ENCODE data around the gene ABCC9. TPM values are rescaled to one million over a fixed set of nuclear protein-coding genes. Genes with fewer than 3 reads are reported as not detected.

The ABCC9 gene
- total RNA-seq, 2 donors from 2014 or later, result 0.04 TPM; not detected in 1

DNA sequence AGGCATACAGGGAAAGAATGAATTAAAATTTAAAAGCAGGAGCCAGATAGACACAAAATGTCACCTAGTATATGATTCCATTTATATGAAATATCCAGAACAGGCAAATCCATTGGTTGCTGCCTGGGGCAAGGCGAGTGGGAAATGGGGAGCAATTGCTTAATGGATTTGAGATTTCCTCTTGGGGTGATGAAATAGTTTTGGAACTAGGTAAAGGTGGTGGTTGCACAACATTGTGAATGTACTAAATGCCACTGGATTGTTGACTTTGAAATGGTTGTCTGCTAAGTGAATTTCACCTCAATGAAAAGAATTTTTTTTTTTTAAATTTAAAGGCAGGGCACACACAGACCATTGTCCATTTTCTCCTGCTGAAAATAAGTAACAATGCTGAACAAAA, 61.9 kb downstream of the ABCC9 start:
- H3K4me3 Mint-ChIP-seq, result no peak overlapping the region
- no peaks in the 10 kb centered on the region for H3K4me1 Mint-ChIP-seq
- H3K27ac Mint-ChIP-seq, result no peak overlapping the region
- no peak for ATAC-seq (replicated peaks)
- no peaks in the 10 kb centered on the region for H3K36me3 Mint-ChIP-seq (ENCODE audit: low read depth)
- peaks cover 22% of the 10 kb centered on the region for H3K27me3 Mint-ChIP-seq
- H3K9me3 Mint-ChIP-seq, result no peaks in the 10 kb centered on the region

DNA sequence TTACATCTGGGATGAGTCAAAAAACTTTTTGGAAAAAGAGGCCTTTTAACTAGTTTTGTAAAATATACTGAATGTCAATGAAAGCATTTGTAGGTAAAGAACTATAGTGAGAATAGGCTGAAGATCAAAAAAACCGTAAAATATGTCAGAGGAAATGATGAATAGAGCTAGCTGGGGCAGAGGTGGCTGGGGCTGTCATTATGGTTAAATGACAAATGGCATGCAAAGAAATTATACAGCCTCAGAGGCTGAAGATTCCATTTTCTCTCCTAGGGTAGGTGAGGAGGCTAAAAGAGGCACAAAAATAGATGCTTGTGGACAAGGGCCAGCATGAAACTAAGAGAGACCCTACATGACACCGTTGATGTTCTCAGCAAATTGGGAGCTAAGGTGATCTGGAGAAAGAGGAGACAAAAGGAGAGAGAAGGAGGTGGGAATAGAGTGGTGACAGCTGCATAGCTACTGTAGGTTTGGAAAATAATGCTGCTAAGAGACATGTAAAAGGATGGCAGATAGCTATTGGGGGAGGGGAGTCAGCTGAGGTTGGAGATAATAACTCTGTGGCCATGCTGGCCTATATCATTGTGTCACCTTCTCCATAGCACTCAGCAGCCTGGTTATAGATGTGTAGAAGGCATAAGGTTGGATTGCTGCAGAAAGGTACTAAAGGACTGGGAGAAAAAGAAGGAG, 63.8 kb downstream of the ABCC9 start:
- no peaks in the 10 kb centered on the region for H3K9me3 Mint-ChIP-seq
- no peak overlapping the region for H3K4me3 Mint-ChIP-seq
- H3K36me3 Mint-ChIP-seq (ENCODE audit: low read depth), result no peaks in the 10 kb centered on the region
- no peaks in the 10 kb centered on the region for H3K4me1 Mint-ChIP-seq
- no peak for ATAC-seq (replicated peaks)
- no peak overlapping the region for H3K27ac Mint-ChIP-seq
- H3K27me3 Mint-ChIP-seq, result peaks cover 24% of the 10 kb centered on the region

GRCh38 chr12:21865846-21866245, 75.4 kb downstream of the ABCC9 start:
- no peaks in the 10 kb centered on the region for H3K9me3 Mint-ChIP-seq
- H3K4me1 Mint-ChIP-seq, result no peaks in the 10 kb centered on the region
- ATAC-seq (replicated peaks), result no peak
- H3K27me3 Mint-ChIP-seq, result peaks cover 7% of the 10 kb centered on the region
- H3K4me3 Mint-ChIP-seq, result no peak overlapping the region
- no peaks in the 10 kb centered on the region for H3K36me3 Mint-ChIP-seq (ENCODE audit: low read depth)
- H3K27ac Mint-ChIP-seq, result no peak overlapping the region

DNA sequence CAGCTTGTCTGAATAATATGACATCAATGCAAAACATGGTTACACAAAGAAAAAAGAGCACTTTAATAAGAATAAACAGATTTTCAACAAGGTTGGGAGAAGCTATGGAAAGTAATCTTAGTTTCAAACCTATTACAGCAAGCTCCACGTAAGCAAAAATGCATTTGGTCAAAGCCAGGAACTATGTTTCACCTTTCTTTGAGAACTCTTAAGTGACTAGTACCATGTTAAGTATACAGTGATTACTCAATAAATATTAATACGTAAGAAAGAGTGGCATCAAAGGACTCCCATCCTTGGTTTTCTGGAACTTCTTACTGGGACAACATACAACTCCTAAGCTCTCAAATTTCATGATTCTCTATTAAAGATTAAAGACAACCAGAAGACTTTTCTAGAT, 80.7 kb downstream of the ABCC9 start:
- H3K4me1 Mint-ChIP-seq, result no peaks in the 10 kb centered on the region
- no peak for ATAC-seq (replicated peaks)
- H3K27me3 Mint-ChIP-seq, result peaks cover 8% of the 10 kb centered on the region

DNA sequence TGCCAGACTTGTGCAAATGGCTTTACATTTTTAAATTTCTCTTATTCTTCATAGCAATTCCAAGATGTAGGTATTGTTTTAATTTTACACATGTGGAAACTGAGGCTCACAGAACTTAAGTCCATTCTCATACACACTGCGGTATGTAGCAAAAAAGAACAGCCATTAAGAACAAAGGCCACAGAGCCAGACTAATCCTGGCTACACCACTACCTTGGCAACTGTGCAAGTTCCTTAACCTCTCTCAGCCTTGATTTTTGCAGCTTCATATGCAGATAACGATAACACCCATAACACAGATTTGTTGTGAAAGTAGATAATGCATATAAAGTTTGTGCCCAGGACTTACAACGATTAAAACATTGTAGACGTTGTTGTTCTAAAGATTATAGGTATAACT, 81.1 kb downstream of the ABCC9 start:
- Mint-ChIP-seq H3K36me3 (ENCODE audit: low read depth) (no peaks in the 10 kb centered on the region), H3K27me3 (peaks cover 8% of the 10 kb centered on the region)
- ATAC-seq (replicated peaks), result no peak

More for the DNA sequence above, 80.7 kb downstream of the ABCC9 start:
- peaks cover 3% of the 10 kb centered on the region for H3K9me3 Mint-ChIP-seq
- no peaks in the 10 kb centered on the region for H3K36me3 Mint-ChIP-seq (ENCODE audit: low read depth)
- H3K4me3 Mint-ChIP-seq, result no peak overlapping the region
- H3K27ac Mint-ChIP-seq, result no peak overlapping the region

GRCh38 chr12:21852251-21852650, 89.0 kb downstream of the ABCC9 start:
- H3K27ac Mint-ChIP-seq, result no peak overlapping the region
- peaks cover 18% of the 10 kb centered on the region for H3K27me3 Mint-ChIP-seq
- ATAC-seq (replicated peaks), result no peak

More for the DNA sequence above, 81.1 kb downstream of the ABCC9 start:
- Mint-ChIP-seq H3K27ac (no peak overlapping the region), H3K4me3 (no peak overlapping the region), H3K4me1 (no peaks in the 10 kb centered on the region), H3K9me3 (peaks cover 3% of the 10 kb centered on the region)

GRCh38 chr12:21851151-21851550, 90.1 kb downstream of the ABCC9 start:
- Mint-ChIP-seq H3K27ac (no peak overlapping the region), H3K4me3 (no peak overlapping the region), H3K36me3 (ENCODE audit: low read depth) (no peaks in the 10 kb centered on the region), H3K9me3 (no peaks in the 10 kb centered on the region), H3K4me1 (no peaks in the 10 kb centered on the region), H3K27me3 (peaks cover 20% of the 10 kb centered on the region)
- no peak for ATAC-seq (replicated peaks)

More at GRCh38 chr12:21852251-21852650, 89.0 kb downstream of the ABCC9 start:
- Mint-ChIP-seq H3K36me3 (ENCODE audit: low read depth) (no peaks in the 10 kb centered on the region), H3K4me3 (no peak overlapping the region), H3K4me1 (no peaks in the 10 kb centered on the region), H3K9me3 (no peaks in the 10 kb centered on the region)

- no peak for ATAC-seq (replicated peaks)
- Mint-ChIP-seq H3K27me3 (peaks cover 20% of the 10 kb centered on the region), H3K4me1 (no peaks in the 10 kb centered on the region), H3K36me3 (ENCODE audit: low read depth) (no peaks in the 10 kb centered on the region), H3K9me3 (no peaks in the 10 kb centered on the region), H3K27ac (no peak overlapping the region), H3K4me3 (no peak overlapping the region)
Measured at GRCh38 chr12:21850419-21850818, 90.8 kb downstream of the ABCC9 start.

- no peak overlapping the region for H3K4me3 Mint-ChIP-seq
- peaks cover 20% of the 10 kb centered on the region for H3K27me3 Mint-ChIP-seq
- ATAC-seq (replicated peaks), result no peak
- H3K4me1 Mint-ChIP-seq, result no peaks in the 10 kb centered on the region
- no peaks in the 10 kb centered on the region for H3K36me3 Mint-ChIP-seq (ENCODE audit: low read depth)
- H3K9me3 Mint-ChIP-seq, result no peaks in the 10 kb centered on the region
- H3K27ac Mint-ChIP-seq, result no peak overlapping the region
Measured at GRCh38 chr12:21849878-21850277, 91.3 kb downstream of the ABCC9 start.

- H3K27me3 Mint-ChIP-seq, result peaks cover 18% of the 10 kb centered on the region
- H3K4me1 Mint-ChIP-seq, result no peaks in the 10 kb centered on the region
- H3K27ac Mint-ChIP-seq, result no peak overlapping the region
- H3K36me3 Mint-ChIP-seq (ENCODE audit: low read depth), result no peaks in the 10 kb centered on the region
- ATAC-seq (replicated peaks), result no peak
- no peak overlapping the region for H3K4me3 Mint-ChIP-seq
- H3K9me3 Mint-ChIP-seq, result no peaks in the 10 kb centered on the region
Measured at GRCh38 chr12:21848192-21848591, 93.0 kb downstream of the ABCC9 start.

DNA sequence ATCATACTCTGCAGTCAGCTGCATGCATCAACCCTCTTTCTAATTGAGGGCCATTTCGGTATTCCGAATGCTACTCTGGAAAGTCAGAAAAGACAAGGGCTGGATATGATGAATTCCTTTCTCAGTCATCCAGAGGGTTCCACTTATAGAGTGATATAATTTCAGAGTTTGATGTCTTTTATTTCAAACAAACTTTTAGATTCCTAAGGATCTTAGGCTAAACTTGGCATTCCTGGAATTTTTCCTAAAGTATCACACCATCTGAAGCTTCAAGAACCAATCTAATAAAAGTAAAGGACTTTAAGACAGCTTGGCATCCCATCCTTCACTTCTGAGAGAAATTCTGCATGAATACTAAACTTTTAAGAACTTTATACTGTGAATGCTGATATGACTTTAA, 97.4 kb downstream of the ABCC9 start:
- no peak for ATAC-seq (replicated peaks)
- Mint-ChIP-seq H3K27ac (no peak overlapping the region), H3K4me1 (no peaks in the 10 kb centered on the region), H3K27me3 (peaks cover 10% of the 10 kb centered on the region), H3K4me3 (no peak overlapping the region), H3K36me3 (ENCODE audit: low read depth) (no peaks in the 10 kb centered on the region), H3K9me3 (no peaks in the 10 kb centered on the region)

DNA sequence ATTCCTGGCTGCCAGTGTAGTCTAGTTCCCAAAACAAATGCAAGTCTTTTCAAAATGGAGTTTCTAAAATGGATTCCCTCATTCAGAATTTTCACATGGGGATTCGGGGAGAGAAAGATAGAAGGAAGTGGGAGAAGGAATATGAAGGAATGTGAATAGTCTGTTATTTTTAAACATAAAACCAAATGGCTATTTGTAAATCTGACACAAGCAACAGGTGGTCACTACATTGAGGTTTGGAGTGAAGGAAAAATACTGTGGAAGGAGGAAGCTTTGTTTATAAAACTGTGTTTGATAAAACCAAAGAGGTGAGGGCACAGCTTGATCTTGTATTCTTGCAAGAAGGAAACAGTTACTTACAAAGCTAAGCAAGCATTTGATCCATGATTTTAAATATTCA, 101.5 kb downstream of the ABCC9 start:
- Mint-ChIP-seq H3K27me3 (peaks cover 12% of the 10 kb centered on the region), H3K4me1 (no peaks in the 10 kb centered on the region)

DNA sequence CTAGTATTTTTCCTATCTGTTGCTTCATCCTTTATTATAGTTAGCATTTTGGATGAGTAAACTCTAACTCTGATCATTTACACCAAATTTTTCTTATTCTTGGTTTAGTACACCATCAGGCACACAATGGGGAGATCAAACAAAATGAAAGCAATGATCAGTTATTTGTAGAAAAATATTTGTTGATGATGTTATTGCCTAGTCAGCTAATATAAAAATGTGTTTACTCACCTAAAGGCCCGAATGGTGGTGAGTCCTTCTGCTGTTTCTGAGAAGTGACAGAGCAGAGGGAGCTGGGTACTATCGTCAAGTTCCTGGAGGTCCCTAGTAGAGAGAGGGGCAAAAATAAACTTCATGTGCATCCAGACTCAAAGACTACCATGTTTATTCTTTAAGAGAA, 103.4 kb downstream of the ABCC9 start:
- H3K36me3 Mint-ChIP-seq (ENCODE audit: low read depth), result no peaks in the 10 kb centered on the region
- H3K27me3 Mint-ChIP-seq, result peaks cover 14% of the 10 kb centered on the region
- H3K27ac Mint-ChIP-seq, result no peak overlapping the region
- H3K4me3 Mint-ChIP-seq, result no peak overlapping the region
- no peaks in the 10 kb centered on the region for H3K4me1 Mint-ChIP-seq
- no peak for ATAC-seq (replicated peaks)
- H3K9me3 Mint-ChIP-seq, result no peaks in the 10 kb centered on the region

More for the DNA sequence above, 101.5 kb downstream of the ABCC9 start:
- H3K36me3 Mint-ChIP-seq (ENCODE audit: low read depth), result no peaks in the 10 kb centered on the region
- no peak overlapping the region for H3K27ac Mint-ChIP-seq
- H3K9me3 Mint-ChIP-seq, result no peaks in the 10 kb centered on the region
- no peak overlapping the region for H3K4me3 Mint-ChIP-seq
- no peak for ATAC-seq (replicated peaks)

- H3K36me3 Mint-ChIP-seq (ENCODE audit: low read depth), result no peaks in the 10 kb centered on the region
- no peak overlapping the region for H3K27ac Mint-ChIP-seq
- no peaks in the 10 kb centered on the region for H3K4me1 Mint-ChIP-seq
- no peak overlapping the region for H3K4me3 Mint-ChIP-seq
- ATAC-seq (replicated peaks), result no peak
- H3K27me3 Mint-ChIP-seq, result peaks cover 20% of the 10 kb centered on the region
- peaks cover 4% of the 10 kb centered on the region for H3K9me3 Mint-ChIP-seq
Measured at GRCh38 chr12:21831791-21832344, 109.4 kb downstream of the ABCC9 start.

DNA sequence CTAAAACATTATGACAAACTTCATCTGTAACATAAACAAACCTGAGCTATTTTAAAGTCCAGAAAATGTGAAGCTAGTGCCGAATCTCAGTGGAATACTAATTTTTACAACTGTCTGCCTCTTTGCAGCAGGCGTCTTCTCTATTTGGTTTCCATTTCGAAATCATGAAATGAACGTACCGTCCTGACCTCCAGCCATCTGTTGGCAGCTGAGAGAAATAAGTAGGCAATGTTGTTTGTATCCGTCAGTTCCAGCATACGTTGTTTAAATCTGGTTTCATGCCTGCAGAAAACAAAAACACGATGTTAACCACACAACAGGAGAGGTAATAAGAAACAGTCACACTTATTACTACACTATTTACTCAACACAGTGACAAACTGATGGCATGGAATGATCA, 112.4 kb downstream of the ABCC9 start:
- H3K27ac Mint-ChIP-seq, result no peak overlapping the region
- no peak overlapping the region for H3K4me3 Mint-ChIP-seq
- H3K9me3 Mint-ChIP-seq, result peaks cover 4% of the 10 kb centered on the region
- no peaks in the 10 kb centered on the region for H3K36me3 Mint-ChIP-seq (ENCODE audit: low read depth)
- peaks cover 19% of the 10 kb centered on the region for H3K27me3 Mint-ChIP-seq
- no peak for ATAC-seq (replicated peaks)
- H3K4me1 Mint-ChIP-seq, result no peaks in the 10 kb centered on the region

All from activated T-helper 17 cell treated with anti-CD3 and anti-CD28 coated beads, Interleukin-2, amount 50 U/mL, for 72 hours (primary cell).